BLaER1 (cell line): ENCODE results near the gene PPIE.

ENCODE experiments used
- H3K27ac ChIP-seq: shearing (Covaris generic); formaldehyde crosslinking; 2 replicates; pipeline ENCODE4 v1.8.1; 2022
- H3K27me3 ChIP-seq: shearing (Covaris generic); formaldehyde crosslinking; 2 replicates; pipeline ENCODE4 v1.8.1; 2022
- H3K36me3 ChIP-seq: shearing (Covaris generic); formaldehyde crosslinking; 2 replicates; pipeline ENCODE4 v1.8.1; 2022
- H3K4me1 ChIP-seq: shearing (Covaris generic); formaldehyde crosslinking; 2 replicates; pipeline ENCODE4 v1.8.1; 2022
- H3K4me2 ChIP-seq: shearing (Covaris generic); formaldehyde crosslinking; 2 replicates; pipeline ENCODE4 v1.8.1; 2022
- H3K4me3 ChIP-seq: shearing (Covaris generic); formaldehyde crosslinking; 2 replicates; pipeline ENCODE4 v1.8.1; 2022
- H3K9ac ChIP-seq: shearing (Covaris generic); formaldehyde crosslinking; 2 replicates; pipeline ENCODE4 v1.8.1; 2022
- H3K9me3 ChIP-seq: shearing (Covaris generic); formaldehyde crosslinking; 2 replicates; pipeline ENCODE4 v1.8.1; 2022
- H4K20me1 ChIP-seq: shearing (Covaris generic); formaldehyde crosslinking; 2 replicates; pipeline ENCODE4 v1.8.1; 2022
- Cebpa-rat ChIP-seq: shearing (Covaris generic); IDR thresholded peaks from 2 replicates; pipeline ENCODE4 v1.8.1; 2022

PPIE gene

DNA sequence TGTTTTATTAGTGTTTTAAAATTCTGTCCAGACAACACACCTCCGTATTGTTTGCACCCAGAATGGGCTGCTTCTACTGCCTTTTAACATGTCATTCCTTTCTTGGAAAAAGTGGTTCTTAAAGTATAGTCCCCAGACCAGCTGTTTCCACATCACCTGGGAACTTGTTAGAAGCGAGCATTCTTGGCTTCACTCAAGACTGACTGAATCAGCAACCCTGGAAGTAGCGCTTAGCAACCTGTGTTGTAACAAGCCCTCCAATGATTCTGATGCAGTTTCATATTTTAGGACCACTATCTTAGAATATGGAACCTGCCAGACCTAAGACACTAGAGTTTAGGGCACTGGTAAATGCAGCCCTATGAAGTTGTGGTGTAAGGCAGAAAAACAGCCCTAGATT is 6.0 kb upstream of the PPIE start:
- no peak overlapping the region for H3K4me3 ChIP-seq

DNA sequence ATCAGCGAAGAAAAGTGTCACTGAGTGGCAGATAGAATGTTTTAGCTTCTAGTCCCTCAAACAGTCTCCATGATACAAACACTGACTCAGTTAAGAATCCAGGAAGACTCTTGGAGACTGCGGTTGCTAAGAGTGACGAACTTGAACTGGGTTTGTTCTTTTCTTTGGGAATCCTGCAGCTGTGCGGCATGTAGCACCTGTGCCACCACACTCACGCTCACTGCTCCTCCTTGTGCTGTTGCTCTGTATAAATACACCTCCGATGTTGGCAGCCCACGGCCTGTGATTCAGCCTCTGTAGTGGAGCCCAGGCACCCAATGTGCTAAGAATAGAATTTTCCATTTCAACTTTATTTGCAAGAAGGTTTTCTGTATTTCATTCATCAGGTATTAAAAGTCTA is 5.5 kb upstream of the PPIE start:
- Histone ChIP-seq H3K9me3 (no peaks in the 10 kb centered on the region), H4K20me1 (no peaks in the 10 kb centered on the region), H3K27ac (no peak overlapping the region), H3K4me1 (peaks cover 6% of the 10 kb centered on the region), H3K36me3 (no peaks in the 10 kb centered on the region), H3K9ac (no peak overlapping the region), H3K4me3 (no peak overlapping the region), H3K27me3 (peaks cover 3% of the 10 kb centered on the region), H3K4me2 (no peak overlapping the region)
- no peak for TF ChIP-seq Cebpa-rat

More for the DNA sequence above, 6.0 kb upstream of the PPIE start:
- Histone ChIP-seq H3K27ac (no peak overlapping the region), H3K4me2 (no peak overlapping the region), H3K9me3 (no peaks in the 10 kb centered on the region), H3K36me3 (no peaks in the 10 kb centered on the region), H3K4me1 (peaks cover 4% of the 10 kb centered on the region), H4K20me1 (no peaks in the 10 kb centered on the region), H3K27me3 (peaks cover 7% of the 10 kb centered on the region), H3K9ac (no peak overlapping the region)
- TF ChIP-seq Cebpa-rat, result no peak

- H3K27me3 ChIP-seq, result no peaks in the 10 kb centered on the region
- H3K4me1 ChIP-seq, result peaks cover 28% of the 10 kb centered on the region
- no peak for TF ChIP-seq Cebpa-rat
Measured at GRCh38 chr1:39735731-39736130, 3.0 kb upstream of the PPIE start.

GRCh38 chr1:39737546-39738169 is 1.0 kb upstream of the PPIE start:
- peaks cover 30% of the 10 kb centered on the region for H3K4me1 ChIP-seq
- no peak overlapping the region for H3K4me3 ChIP-seq
- H3K27ac ChIP-seq, result no peak overlapping the region
- H3K27me3 ChIP-seq, result no peaks in the 10 kb centered on the region
- peaks cover 20% of the 10 kb centered on the region for H3K36me3 ChIP-seq
- H3K9me3 ChIP-seq, result no peaks in the 10 kb centered on the region
- H4K20me1 ChIP-seq, result no peaks in the 10 kb centered on the region
- H3K4me2 ChIP-seq, result peak overlapping the region; percentile 95; the same call in 1 of the 2 replicates
- no peak for TF ChIP-seq Cebpa-rat
- H3K9ac ChIP-seq, result no peak overlapping the region

More at GRCh38 chr1:39735731-39736130, 3.0 kb upstream of the PPIE start:
- Histone ChIP-seq H3K4me3 (no peak overlapping the region), H3K36me3 (0 out of 2 replicates have a peak, but pooled peaks cover 2% of the 10 kb centered on the region), H3K9me3 (no peaks in the 10 kb centered on the region), H3K27ac (no peak overlapping the region), H4K20me1 (no peaks in the 10 kb centered on the region), H3K9ac (no peak overlapping the region), H3K4me2 (no peak overlapping the region)

GRCh38 chr1:39745016-39745670 is 6.5 kb downstream of the PPIE start:
- H3K4me2 ChIP-seq, result no peak overlapping the region
- H3K4me1 ChIP-seq, result peaks cover 7% of the 10 kb centered on the region
- no peak for TF ChIP-seq Cebpa-rat
- no peak overlapping the region for H3K4me3 ChIP-seq
- H3K9ac ChIP-seq, result no peak overlapping the region
- H3K27ac ChIP-seq, result no peak overlapping the region
- no peaks in the 10 kb centered on the region for H4K20me1 ChIP-seq
- H3K9me3 ChIP-seq, result no peaks in the 10 kb centered on the region
- H3K27me3 ChIP-seq, result no peaks in the 10 kb centered on the region
- peaks cover 94% of the 10 kb centered on the region for H3K36me3 ChIP-seq

DNA sequence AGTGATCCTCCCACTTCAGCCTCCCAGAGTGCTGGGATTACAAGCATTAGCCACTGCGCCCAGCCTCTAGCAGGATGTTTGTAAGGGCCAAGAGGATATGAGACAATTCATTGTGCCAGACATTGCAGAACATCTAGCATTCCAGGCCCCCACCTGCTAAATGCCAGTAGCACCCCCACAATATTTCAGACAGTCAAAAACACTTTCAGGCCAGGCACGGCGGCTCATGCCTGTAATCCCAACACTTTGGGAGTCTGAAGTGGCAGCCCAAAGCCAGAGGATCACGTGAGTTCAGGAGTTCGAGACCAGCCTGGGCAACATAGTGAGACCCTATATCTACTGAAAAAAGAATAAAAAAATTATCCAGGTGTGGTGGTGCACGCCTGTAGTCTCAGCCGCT is 12.9 kb downstream of the PPIE start:
- Histone ChIP-seq H3K27ac (0 out of 2 replicates have a peak overlapping the region, but pooled peaks have one; percentile 89), H3K4me2 (peak overlapping the region; percentile 90; the same call in 1 of the 2 replicates)

DNA sequence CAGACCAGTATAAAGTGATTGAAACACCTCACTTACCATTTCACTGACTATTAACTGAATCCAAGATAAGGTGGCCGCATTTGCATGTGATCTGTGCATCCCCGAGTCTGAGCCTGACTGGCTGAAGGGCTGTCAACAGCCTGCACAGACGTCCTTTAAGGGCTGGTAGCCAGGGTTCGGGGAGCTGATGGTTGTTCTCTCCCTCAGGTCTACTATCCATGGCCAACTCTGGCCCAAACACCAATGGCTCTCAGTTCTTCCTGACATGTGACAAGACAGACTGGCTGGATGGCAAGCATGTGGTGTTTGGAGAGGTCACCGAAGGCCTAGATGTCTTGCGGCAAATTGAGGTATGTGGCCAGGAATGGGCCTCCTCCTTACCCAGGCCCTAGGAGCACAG is 14.0 kb downstream of the PPIE start:
- H3K4me3 ChIP-seq, result no peak overlapping the region
- H3K9me3 ChIP-seq, result no peaks in the 10 kb centered on the region
- H3K36me3 ChIP-seq, result peaks cover 93% of the 10 kb centered on the region
- H3K27ac ChIP-seq, result peak overlapping the region; percentile 89
- peak overlapping the region; percentile 90 for H3K4me2 ChIP-seq
- peak overlapping the region; percentile 64 for H3K9ac ChIP-seq
- TF ChIP-seq Cebpa-rat, result no peak
- H3K4me1 ChIP-seq, result peaks cover 42% of the 10 kb centered on the region
- H4K20me1 ChIP-seq, result no peaks in the 10 kb centered on the region
- H3K27me3 ChIP-seq, result no peaks in the 10 kb centered on the region

More for the DNA sequence above, 12.9 kb downstream of the PPIE start:
- H4K20me1 ChIP-seq, result no peaks in the 10 kb centered on the region
- H3K36me3 ChIP-seq, result peaks cover 93% of the 10 kb centered on the region
- TF ChIP-seq Cebpa-rat, result no peak
- H3K4me3 ChIP-seq, result no peak overlapping the region
- peaks cover 42% of the 10 kb centered on the region for H3K4me1 ChIP-seq
- H3K27me3 ChIP-seq, result no peaks in the 10 kb centered on the region
- H3K9me3 ChIP-seq, result no peaks in the 10 kb centered on the region
- H3K9ac ChIP-seq, result no peak overlapping the region

- Histone ChIP-seq H4K20me1 (no peaks in the 10 kb centered on the region), H3K9me3 (no peaks in the 10 kb centered on the region), H3K4me3 (peak overlapping the region; percentile 42), H3K27ac (peak overlapping the region; percentile 89), H3K9ac (peak overlapping the region; percentile 64), H3K27me3 (no peaks in the 10 kb centered on the region), H3K4me1 (peaks cover 42% of the 10 kb centered on the region), H3K36me3 (peaks cover 93% of the 10 kb centered on the region), H3K4me2 (peak overlapping the region; percentile 90)
- TF ChIP-seq Cebpa-rat, result no peak
Measured at GRCh38 chr1:39753132-39754025, 14.7 kb downstream of the PPIE start.

GRCh38 chr1:39754026-39754570 is 15.4 kb downstream of the PPIE start:
- Histone ChIP-seq H3K4me1 (peaks cover 42% of the 10 kb centered on the region), H3K36me3 (peaks cover 93% of the 10 kb centered on the region), H3K4me2 (peak overlapping the region; percentile 90), H3K27me3 (no peaks in the 10 kb centered on the region), H3K9me3 (no peaks in the 10 kb centered on the region), H4K20me1 (no peaks in the 10 kb centered on the region), H3K27ac (peak overlapping the region; percentile 89), H3K4me3 (peak overlapping the region; percentile 42; the same call in 1 of the 2 replicates), H3K9ac (peak overlapping the region; percentile 64)
- no peak for TF ChIP-seq Cebpa-rat
